GM12874 (cell line): ENCODE measurements around the gene DNASE2.
A peak's percentile ranks its signal among the peaks of the same experiment; 100 is the strongest.

Source experiments
- TF ChIP-seq, protein P1 (sequence below): IDR thresholded peaks from 2 replicates; pipeline ENCODE4 v1.5.1; 2011; ENCODE audit warnings: low read depth, mild to moderate bottlenecking, control low read depth, low read length, moderate library complexity; ENCODE audit not compliant: insufficient read depth

DNASE2 gene

DNA sequence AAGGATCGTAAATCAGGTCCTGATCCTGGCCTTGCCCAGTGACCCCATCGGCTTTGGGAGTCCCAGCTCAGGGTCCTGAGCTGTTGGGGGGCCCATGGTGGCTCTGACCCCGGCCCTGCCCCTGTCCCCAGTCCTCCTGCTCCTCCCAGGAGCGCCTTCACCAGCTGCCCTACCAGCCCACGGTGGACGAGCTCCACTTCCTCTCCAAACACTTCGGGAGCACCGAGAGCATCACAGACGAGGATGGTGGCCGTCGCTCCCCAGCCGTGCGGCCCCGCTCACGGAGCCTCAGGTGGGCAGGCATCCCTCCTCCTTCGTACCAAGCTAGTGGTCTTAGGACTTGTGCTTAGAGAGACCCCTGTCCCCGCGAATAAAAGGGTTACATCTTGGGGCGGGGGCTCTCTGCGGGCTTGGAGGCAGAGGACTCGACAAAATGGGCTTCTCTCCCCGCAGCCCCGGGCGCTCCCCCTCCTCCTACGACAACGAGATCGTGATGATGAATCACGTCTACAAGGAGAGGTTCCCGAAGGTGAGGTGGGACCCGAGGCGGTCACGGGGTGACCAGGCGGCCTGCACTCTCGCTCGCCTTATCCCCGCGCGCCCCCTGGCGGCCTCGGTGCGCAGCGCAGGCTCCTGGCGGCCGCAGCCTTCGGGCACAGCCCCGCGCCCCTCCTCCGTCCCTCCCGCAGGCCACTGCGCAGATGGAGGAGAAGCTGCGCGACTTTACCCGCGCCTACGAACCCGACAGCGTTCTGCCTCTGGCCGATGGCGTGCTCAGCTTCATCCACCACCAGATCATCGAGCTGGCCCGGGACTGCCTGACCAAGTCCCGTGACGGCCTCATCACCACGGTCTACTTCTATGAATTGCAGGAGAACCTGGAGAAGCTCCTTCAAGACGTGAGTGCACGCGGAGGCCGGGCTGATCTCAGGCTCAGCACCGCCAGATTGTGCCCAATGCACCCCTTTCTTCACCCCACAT, 33.8 kb downstream of the DNASE2 start:
- TF ChIP-seq, protein P1, sequence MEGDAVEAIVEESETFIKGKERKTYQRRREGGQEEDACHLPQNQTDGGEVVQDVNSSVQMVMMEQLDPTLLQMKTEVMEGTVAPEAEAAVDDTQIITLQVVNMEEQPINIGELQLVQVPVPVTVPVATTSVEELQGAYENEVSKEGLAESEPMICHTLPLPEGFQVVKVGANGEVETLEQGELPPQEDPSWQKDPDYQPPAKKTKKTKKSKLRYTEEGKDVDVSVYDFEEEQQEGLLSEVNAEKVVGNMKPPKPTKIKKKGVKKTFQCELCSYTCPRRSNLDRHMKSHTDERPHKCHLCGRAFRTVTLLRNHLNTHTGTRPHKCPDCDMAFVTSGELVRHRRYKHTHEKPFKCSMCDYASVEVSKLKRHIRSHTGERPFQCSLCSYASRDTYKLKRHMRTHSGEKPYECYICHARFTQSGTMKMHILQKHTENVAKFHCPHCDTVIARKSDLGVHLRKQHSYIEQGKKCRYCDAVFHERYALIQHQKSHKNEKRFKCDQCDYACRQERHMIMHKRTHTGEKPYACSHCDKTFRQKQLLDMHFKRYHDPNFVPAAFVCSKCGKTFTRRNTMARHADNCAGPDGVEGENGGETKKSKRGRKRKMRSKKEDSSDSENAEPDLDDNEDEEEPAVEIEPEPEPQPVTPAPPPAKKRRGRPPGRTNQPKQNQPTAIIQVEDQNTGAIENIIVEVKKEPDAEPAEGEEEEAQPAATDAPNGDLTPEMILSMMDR = peak; percentile 100

DNA sequence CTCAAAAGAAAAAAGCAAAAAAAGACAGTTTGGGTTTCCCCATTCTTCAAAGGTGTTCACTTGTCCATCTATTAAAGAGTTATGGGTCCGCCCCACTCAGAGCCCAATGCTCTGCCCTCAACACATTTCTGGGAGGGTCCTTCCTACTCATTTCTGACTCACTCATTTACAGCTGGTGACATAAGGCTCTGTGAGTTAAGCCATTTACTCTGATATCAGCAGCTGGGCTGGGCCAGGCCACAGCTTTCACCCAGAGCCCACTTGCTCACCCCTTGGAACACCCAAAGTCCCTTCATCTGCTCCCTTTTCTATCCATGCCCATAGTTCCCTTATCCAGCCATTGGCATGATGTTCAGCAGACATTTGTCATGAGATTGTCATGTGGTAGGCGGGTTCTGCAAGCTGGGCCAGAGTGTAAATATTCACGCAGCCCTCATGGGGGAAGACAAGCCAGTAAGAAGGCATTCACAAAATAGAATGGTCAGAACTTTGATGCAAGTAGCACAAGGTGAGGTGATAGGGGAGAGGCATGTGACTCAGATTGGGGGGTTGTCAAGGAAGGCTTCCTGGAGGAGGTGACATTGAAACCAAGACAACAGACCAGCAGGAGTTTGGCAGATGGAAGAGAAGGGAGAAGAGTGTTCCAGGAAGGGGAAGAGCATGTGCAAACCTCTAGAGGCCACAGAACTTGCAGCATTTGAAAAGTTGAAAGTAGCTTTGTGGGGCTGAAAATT, 37.1 kb downstream of the DNASE2 start:
- TF ChIP-seq, protein P1 = no peak

DNA sequence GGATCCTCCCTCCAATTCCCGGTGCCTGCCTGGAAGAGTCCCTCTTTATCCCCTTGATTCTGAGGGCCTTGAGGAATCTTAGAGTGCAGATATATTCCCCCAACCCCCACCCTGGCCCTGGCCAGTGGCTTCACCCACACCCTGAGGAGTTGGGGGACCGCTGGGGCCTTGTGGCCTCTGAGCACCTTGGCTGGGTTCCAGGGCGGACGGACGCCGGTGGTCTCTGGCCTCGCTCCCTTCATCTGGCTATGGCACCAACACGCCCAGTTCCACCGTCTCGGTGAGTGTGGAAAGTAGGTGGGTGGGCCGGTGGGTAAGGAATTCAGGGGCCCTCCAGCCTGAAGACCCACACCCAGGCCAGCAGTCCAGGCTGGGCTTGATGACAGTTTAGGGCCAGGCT, 37.9 kb downstream of the DNASE2 start:
- TF ChIP-seq, protein P1 = no peak

DNA sequence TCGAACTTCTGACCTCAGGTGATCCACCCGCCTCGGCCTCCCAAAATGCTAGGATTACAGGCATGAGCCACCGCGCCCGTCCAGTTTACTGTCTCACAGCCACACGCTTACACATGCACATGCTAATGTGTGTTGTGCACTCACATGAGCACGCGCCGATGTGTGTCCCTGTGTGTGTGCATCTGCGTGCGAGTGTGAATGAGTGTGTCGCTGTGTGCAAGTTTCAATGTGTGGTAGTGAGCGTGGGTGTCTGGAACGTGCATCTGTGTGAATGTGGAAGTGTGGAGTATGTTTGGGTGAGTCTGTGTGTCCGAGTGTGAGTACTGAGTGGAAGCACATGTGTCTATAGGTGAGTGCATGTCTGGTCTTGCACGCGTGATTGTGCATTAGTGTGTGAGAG, 38.7 kb downstream of the DNASE2 start:
- TF ChIP-seq, protein P1 = no peak

DNA sequence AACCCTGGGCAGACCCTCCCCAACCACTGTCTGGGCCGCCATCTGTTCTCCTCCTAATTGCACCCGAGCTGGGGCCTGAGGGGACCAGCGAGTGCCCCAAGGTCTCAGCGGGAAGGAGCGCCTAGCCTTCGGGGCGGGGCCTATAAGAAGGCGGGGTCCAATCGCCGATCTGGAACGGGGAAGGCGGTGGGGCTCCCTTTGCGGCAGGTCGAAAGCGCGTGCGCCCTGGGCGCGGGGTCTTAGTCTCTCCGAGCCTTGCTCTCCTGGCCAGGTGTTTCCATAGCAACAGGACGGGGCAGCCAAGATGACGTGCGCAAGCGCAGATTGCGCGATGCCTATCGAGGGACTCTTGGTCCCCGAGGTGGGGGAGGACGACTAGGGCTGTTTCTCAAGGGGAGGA, 40.2 kb downstream of the DNASE2 start:
- TF ChIP-seq, protein P1 = no peak

DNA sequence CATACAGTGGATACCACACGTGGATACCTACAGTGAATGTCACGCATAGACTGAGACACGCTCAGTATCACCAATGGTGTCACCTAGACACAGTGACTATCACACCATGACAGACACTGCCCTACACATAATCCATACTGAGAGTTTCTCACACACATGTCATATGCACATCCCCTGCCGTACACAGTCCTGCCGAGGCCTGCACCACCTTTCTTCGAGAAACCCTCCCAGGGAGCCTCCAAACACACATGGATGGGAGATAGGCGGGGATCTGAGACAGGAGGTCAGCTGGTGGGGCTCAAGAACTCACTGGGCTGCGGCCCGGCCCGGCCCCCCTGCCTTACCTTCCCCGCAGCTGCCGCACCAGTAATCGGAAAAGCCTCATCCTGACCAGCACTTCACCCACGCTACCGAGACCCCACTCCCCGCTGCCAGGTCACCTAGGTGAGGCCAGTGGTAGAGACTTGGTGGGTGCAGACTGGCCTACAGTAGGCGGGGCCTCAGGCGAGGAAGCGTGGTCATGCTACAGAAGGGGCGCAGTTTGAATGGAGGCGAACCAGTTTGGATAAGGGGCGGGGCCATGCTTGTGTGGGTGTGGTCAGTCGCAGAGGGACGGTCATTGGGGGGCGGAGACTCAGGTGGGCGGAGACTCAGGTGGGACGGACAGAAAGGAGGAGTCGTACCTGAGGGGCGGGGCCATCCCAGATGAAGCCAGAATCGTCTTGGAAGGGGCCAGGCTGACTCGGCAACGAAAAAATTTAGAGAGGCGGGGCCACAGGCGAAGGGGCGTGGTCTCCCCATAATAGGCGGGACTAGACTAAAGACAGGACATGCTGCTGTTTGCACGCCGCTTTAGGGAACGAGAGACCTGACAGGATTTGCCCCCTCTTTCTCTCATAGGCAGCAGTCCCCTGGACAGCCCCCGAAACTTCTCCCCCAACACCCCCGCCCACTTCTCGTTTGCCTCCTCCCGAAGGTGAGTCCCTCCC, 40.9 kb downstream of the DNASE2 start:
- TF ChIP-seq, protein P1 = no peak
